ENCODE measurements around the gene WDFY4. TPM values are rescaled to one million over a fixed set of nuclear protein-coding genes. Genes with fewer than 3 reads are reported as not detected.

WDFY4 gene
- total RNA-seq, 4 donors from 2014 or later, result 0.60 to 20.6 (median 5.1) TPM

DNA sequence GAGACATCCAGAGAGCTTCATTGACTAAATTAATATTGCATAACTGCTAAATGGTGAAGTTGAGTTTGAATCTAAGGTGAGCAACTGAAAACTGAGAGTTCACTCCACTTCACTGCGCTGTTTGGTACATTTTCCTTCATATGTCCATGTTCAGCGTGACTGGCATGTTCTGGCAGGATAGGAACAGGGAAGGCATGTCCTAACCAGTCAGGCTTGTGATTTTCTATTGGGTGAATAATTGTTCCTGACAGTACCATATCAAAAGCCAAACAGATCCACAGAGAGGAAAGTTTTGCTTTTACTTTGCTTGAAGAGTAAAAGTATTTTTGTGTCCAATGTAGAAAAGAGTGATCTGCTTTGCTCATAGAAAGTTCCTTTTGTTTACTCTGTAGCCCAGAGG is 53.2 kb downstream of the WDFY4 start:
- Histone ChIP-seq H3K27me3 (no peaks in the 10 kb centered on the region), H3K9me3 (no peaks in the 10 kb centered on the region), H3K4me1 (no peaks in the 10 kb centered on the region), H3K27ac (no peak overlapping the region), H3K36me3 (no peaks in the 10 kb centered on the region), H3K4me3 (no peak overlapping the region)
- 90 to 100% methylated on average over 2 of the region's 2 CpGs for WGBS, 2 donors (ENCODE audit: low coverage in 1 of 2)
- DNase-seq, result no peak
- in situ Hi-C loops (cut with MboI; ENCODE audit: low pct_ligation_motif_present in 1 of 4, low pct_unique_long_range_greater_than_20kb in 1 of 4, low sequenced_read_pairs in 3 of 4) (no loop called here), intact Hi-C loops (cut with DNase I; ENCODE audit: low total_unique reads) (no loop called here)
- no peak for TF ChIP-seq POLR2A (IDR thresholded peaks at IDR 0.05)
- no peak for TF ChIP-seq POLR2AphosphoS5 (IDR thresholded peaks at IDR 0.05)
- TF ChIP-seq EP300 (IDR thresholded peaks at IDR 0.05; ENCODE audit: low read depth), result no peak
- TF ChIP-seq, protein P1, sequence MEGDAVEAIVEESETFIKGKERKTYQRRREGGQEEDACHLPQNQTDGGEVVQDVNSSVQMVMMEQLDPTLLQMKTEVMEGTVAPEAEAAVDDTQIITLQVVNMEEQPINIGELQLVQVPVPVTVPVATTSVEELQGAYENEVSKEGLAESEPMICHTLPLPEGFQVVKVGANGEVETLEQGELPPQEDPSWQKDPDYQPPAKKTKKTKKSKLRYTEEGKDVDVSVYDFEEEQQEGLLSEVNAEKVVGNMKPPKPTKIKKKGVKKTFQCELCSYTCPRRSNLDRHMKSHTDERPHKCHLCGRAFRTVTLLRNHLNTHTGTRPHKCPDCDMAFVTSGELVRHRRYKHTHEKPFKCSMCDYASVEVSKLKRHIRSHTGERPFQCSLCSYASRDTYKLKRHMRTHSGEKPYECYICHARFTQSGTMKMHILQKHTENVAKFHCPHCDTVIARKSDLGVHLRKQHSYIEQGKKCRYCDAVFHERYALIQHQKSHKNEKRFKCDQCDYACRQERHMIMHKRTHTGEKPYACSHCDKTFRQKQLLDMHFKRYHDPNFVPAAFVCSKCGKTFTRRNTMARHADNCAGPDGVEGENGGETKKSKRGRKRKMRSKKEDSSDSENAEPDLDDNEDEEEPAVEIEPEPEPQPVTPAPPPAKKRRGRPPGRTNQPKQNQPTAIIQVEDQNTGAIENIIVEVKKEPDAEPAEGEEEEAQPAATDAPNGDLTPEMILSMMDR (IDR thresholded peaks at IDR 0.05), result no peak

DNA sequence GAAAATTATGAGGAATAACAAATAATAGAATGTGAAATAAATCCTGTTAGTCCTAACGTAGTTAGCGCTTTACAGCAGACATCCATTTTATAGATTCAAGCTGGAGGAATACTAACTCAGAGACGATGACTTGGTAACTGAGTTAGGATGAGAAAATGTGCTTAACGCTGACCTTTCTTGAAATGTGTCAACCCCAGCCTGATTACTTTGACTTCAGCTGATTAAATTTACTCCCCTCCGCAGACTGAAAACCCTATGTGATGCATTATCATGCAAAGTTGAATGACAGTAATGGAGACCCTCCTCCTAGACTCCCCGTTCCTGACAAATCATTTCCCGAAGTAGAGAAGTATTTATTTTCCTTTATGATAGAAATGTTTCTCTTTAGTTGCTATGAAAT is 54.5 kb downstream of the WDFY4 start:
- H3K27ac ChIP-seq, result no peak overlapping the region
- intact Hi-C loops (cut with DNase I; ENCODE audit: low total_unique reads) (no loop called here), in situ Hi-C loops (cut with MboI; ENCODE audit: low pct_ligation_motif_present in 1 of 4, low pct_unique_long_range_greater_than_20kb in 1 of 4, low sequenced_read_pairs in 3 of 4) (no loop called here)
- no peaks in the 10 kb centered on the region for H3K4me1 ChIP-seq
- no peak overlapping the region for H3K4me3 ChIP-seq
- H3K36me3 ChIP-seq, result no peaks in the 10 kb centered on the region
- no peak for DNase-seq
- no peaks in the 10 kb centered on the region for H3K9me3 ChIP-seq
- 76 to 78% methylated on average over 7 of the region's 7 CpGs for WGBS, 2 donors (ENCODE audit: low coverage in 1 of 2)
- H3K27me3 ChIP-seq, result no peaks in the 10 kb centered on the region
- TF ChIP-seq POLR2AphosphoS5 (IDR thresholded peaks at IDR 0.05), result no peak
- no peak for TF ChIP-seq EP300 (IDR thresholded peaks at IDR 0.05; ENCODE audit: low read depth)
- TF ChIP-seq, protein P1 (IDR thresholded peaks at IDR 0.05), result no peak
- TF ChIP-seq POLR2A (IDR thresholded peaks at IDR 0.05), result no peak

DNA sequence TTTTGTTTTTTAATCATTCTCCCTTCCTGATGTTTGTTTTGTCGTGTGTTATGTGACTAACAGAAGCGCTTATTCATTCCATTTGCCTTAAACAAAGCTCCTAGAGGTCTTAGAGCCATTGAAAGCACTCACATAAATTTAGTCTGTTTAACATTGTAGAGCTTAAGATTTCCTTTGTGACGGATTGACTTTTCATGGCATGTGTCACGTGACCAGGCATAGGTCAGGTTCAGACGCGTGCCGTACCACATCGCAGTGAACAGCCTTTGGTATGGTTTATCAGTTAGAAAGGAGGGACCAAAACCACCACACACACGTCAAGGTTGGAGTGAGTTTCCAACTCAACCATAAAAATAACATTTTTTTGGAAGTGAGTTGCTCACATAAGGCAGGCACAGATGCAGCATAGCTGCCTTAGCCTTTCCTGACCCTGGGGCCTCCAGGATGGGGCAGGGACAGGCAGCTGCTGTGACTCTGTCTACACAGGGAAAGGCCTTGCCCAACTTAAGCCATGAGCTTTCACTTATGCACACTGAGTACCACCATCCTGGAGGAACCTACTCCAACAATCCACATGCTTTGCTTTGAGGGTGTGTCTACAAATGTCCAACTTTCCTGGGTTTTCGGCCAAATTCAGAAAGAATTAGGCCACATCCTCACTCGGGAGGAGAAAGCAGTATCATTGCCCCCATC is 55.5 kb downstream of the WDFY4 start:
- Histone ChIP-seq H3K27me3 (no peaks in the 10 kb centered on the region), H3K4me3 (no peak overlapping the region), H3K27ac (no peak overlapping the region), H3K36me3 (no peaks in the 10 kb centered on the region), H3K4me1 (no peaks in the 10 kb centered on the region), H3K9me3 (no peaks in the 10 kb centered on the region)
- DNase-seq, result no peak
- in situ Hi-C loops (cut with MboI; ENCODE audit: low pct_ligation_motif_present in 1 of 4, low pct_unique_long_range_greater_than_20kb in 1 of 4, low sequenced_read_pairs in 3 of 4) (no loop called here), intact Hi-C loops (cut with DNase I; ENCODE audit: low total_unique reads) (no loop called here)
- TF ChIP-seq POLR2A (IDR thresholded peaks at IDR 0.05) (no peak), EP300 (IDR thresholded peaks at IDR 0.05; ENCODE audit: low read depth) (no peak), POLR2AphosphoS5 (IDR thresholded peaks at IDR 0.05) (no peak)
- TF ChIP-seq, protein P1 (IDR thresholded peaks at IDR 0.05), result no peak
- WGBS, 2 donors (ENCODE audit: low coverage in 1 of 2), result 77% methylated on average over 9 to 11 of the region's 11 CpGs

DNA sequence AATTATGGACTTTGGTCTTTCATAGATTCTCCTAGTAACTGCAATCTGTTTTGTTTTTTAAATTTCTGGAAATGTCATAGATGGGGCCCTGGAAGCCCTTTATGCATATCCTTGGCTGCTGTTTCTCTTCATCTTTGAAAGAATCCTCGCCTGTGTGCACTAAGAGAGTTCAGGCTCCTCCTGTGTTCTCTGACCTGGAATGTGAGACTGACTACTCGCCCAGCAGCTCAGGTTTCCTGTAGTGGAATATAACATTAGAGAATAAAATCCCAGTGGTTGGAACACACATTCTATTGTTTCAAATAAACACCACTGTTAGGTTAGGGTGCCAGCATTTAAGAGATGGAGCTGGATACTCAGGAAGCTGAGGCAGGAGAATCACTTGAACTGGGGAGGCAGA is 56.3 kb downstream of the WDFY4 start:
- TF ChIP-seq, protein P1 (IDR thresholded peaks at IDR 0.05), result no peak
- no peak for TF ChIP-seq POLR2AphosphoS5 (IDR thresholded peaks at IDR 0.05)
- TF ChIP-seq POLR2A (IDR thresholded peaks at IDR 0.05), result no peak
- no peak for TF ChIP-seq EP300 (IDR thresholded peaks at IDR 0.05; ENCODE audit: low read depth)
- Histone ChIP-seq H3K9me3 (no peaks in the 10 kb centered on the region), H3K36me3 (no peaks in the 10 kb centered on the region), H3K4me1 (no peaks in the 10 kb centered on the region), H3K27me3 (no peaks in the 10 kb centered on the region), H3K4me3 (no peak overlapping the region), H3K27ac (no peak overlapping the region)
- intact Hi-C loops (cut with DNase I; ENCODE audit: low total_unique reads) (no loop called here), in situ Hi-C loops (cut with MboI; ENCODE audit: low pct_ligation_motif_present in 1 of 4, low pct_unique_long_range_greater_than_20kb in 1 of 4, low sequenced_read_pairs in 3 of 4) (no loop called here)
- WGBS, 2 donors (ENCODE audit: low coverage in 1 of 2), result 62 to 75% methylated on average over 2 of the region's 2 CpGs
- DNase-seq, result no peak
